GM12872 (cell line): ENCODE results near the gene NFKB1.

Experiments used
- CTCF ChIP-seq: IDR thresholded peaks from 3 replicates; pipeline ENCODE4 v1.5.1; 2011; ENCODE audit warnings: low read depth, mild to moderate bottlenecking, low read length, moderate library complexity; ENCODE audit not compliant: insufficient read depth

Gene NFKB1

GRCh38 chr4:102534845-102535244, 33.7 kb downstream of the NFKB1 start:
- no peak for TF ChIP-seq CTCF

GRCh38 chr4:102535398-102536082, 34.4 kb downstream of the NFKB1 start:
- TF ChIP-seq CTCF = no peak

GRCh38 chr4:102536768-102537167, 35.6 kb downstream of the NFKB1 start:
- TF ChIP-seq CTCF = no peak

- TF ChIP-seq CTCF = no peak
These were observed 36.1 kb downstream of the NFKB1 start for GRCh38 chr4:102537269-102537668.

GRCh38 chr4:102541697-102542096, 40.5 kb downstream of the NFKB1 start:
- TF ChIP-seq CTCF = no peak

GRCh38 chr4:102543030-102543928, 42.1 kb downstream of the NFKB1 start:
- no peak for TF ChIP-seq CTCF

GRCh38 chr4:102546635-102547034, 45.5 kb downstream of the NFKB1 start:
- TF ChIP-seq CTCF = no peak
